GM21717 (cell line): ENCODE data around the gene PDE8A.

Experiments
- ATAC-seq: cut with Tn5 transposase; IDR thresholded peaks from one replicate; pipeline ENCODE4 v1.9.1; 2021; ENCODE audit warnings: mild to moderate bottlenecking, moderate library complexity; ENCODE audit not compliant: unreplicated experiment

Gene PDE8A

DNA sequence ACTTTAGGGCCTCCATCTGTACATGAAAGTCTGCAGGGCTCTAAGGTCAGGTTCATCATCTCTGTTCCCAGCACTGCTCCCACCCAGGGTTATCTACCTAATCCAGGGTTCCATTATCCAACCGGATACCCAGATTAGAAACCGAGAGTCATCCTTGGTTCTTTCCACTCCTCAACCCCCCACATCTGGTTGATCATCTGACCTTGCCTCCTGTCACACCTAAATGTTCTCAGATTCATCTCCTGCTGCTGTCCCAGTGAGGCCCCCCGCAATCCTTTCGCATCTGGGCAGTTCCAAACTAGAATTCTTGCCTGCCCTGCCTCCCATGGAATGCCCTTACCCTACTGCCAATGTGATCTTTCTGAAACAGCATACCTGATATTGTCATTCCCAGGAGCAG, 136.5 kb downstream of the PDE8A start:
- ATAC-seq: no peak

GRCh38 chr15:85118581-85118980, 136.9 kb downstream of the PDE8A start:
- ATAC-seq: no peak

DNA sequence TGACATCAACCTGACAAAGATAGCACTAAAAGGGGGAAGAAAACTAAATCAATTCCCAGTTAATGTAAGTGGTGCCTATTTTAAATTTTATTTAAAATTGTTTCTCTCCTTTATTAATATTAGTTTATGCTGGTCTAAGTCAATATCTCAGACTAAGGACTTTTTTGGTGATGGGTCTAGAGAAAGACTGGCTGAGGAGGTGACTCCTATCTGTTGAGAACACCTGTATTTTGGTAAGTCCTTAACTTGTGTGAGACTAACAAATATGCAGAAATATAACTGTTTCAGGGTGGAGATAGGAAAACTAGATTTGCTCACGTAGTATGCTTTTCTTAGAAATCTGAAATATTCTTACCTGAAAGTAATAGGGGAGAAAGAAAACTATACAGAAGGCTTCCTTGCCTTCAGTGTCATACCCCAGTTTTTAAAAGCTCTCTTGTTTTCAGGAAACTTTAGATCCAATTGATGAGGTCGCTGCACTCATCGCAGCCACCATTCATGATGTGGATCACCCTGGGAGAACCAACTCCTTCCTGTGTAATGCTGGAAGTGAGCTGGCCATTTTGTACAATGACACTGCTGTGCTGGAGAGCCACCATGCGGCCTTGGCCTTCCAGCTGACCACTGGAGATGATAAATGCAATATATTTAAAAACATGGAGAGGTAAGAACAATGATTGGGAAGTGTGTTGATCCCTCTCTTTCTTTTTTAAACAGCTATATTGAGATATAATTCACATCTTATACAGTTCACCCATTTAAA, 138.9 kb downstream of the PDE8A start:
- no peak for ATAC-seq

GRCh38 chr15:85124173-85124572, 142.5 kb downstream of the PDE8A start:
- no peak for ATAC-seq

- no peak for ATAC-seq
Observed at GRCh38 chr15:85125056-85125661, 143.5 kb downstream of the PDE8A start.

- no peak for ATAC-seq
Observed at GRCh38 chr15:85128621-85129020, 147.0 kb downstream of the PDE8A start.

GRCh38 chr15:85129881-85130280, 148.2 kb downstream of the PDE8A start:
- ATAC-seq: no peak

GRCh38 chr15:85131915-85132314, 150.3 kb downstream of the PDE8A start:
- ATAC-seq: no peak

- ATAC-seq: no peak
Observed at GRCh38 chr15:85133709-85134108, 152.1 kb downstream of the PDE8A start.

- no peak for ATAC-seq
Observed at GRCh38 chr15:85137489-85138168, 156.0 kb downstream of the PDE8A start.

DNA sequence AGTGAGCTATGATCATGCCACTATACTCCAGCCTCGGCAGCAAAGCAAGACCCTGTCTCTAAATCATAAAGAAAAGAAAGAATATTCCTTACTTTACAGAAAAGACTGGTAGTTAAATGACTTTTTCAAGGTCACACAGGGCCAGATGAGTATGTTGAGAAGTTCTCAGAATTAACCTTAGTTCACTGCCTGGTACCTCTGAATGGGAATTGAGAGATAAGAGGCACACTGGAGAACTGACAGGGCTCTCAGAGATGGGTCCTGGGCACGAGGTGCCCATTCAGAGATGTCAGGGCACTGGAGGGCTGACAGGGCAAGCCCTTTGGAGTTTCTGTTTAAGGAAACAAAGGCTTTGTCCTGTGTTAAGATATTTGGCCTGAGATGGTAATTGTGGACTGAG, 157.7 kb downstream of the PDE8A start:
- ATAC-seq: no peak

DNA sequence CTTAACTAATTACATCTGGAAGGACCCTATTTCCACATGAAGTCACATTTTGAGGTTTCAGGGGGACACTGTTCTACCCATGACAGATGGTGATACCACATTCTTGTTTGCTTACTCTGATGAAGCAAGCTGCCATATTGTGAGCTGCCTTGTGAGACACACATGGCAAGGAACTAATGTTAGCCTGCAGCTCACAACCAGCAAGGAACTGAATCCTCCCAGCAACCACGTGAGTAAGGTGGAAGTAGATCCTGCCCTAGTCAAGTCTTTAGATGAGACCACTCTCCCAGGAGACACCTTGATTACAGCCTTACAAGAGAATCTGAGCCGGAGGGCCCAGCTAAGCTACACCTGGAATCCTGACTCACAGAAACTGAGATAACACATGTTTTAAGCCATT, 160.1 kb downstream of the PDE8A start:
- ATAC-seq: no peak

DNA sequence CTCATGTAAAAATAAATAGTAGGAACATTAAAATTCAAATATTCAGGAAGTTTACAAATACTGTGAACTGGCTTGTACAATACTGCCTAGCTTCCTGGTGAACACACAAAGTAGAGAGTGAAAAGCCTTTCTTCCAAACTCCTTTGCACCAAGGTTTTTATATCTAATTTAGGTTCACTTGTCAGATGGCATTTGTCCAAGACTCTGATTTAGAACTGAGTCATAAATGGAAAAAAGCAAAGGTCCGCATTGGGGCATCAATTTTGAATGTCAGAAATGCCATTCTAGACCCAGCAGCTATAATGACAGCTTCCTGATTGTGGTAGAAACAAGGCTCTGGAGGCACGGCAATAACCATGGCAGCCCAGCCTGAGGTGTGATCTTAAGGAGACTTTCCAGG, 160.7 kb downstream of the PDE8A start:
- no peak for ATAC-seq

DNA sequence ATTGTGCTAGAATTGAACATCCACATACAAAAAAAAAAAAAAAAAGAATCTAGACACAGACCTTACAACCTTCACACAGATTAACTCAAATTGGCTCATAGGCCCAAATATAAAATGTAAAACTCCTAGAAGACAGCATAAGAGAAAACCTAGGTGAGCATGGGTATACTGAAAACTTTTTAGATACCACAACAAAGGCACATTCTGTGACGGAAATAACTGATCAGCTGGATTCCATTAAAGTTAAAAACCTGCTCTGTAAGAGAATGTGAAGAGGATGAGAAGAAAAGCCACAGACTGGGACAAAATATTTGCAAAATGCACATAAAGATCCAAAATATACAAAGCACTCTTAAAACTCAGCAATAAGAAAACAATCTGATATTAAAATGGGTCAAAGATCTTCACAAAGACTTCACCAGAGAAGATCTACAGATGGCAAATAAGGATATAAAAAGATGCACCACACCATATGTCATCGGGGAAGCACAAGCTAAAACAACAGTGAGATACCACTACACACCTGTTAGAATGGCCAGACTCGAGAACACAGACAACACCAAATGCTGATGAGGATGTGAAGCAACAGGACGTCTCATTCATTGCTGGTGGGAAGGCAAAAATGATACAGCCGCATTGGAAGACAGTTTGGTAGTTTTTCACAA, 167.9 kb downstream of the PDE8A start:
- no peak for ATAC-seq

DNA sequence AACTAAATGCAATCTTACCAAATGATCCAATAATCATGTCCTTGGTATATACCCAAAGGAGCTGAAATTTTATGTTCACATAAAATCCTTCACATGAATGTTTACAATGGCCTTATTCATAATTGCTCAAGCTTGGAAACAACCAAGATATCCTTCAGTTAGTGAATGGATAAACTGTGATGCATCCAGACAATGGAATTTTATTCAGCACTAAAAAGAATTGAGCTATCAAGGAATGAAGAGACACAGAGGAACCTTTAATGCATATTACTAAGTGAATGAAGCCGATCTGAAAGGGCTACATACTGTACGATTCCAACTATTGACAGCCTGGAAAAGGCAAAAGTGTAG, 168.4 kb downstream of the PDE8A start:
- ATAC-seq: no peak

- ATAC-seq: no peak
Observed at GRCh38 chr15:85151145-85151544, 169.5 kb downstream of the PDE8A start.

DNA sequence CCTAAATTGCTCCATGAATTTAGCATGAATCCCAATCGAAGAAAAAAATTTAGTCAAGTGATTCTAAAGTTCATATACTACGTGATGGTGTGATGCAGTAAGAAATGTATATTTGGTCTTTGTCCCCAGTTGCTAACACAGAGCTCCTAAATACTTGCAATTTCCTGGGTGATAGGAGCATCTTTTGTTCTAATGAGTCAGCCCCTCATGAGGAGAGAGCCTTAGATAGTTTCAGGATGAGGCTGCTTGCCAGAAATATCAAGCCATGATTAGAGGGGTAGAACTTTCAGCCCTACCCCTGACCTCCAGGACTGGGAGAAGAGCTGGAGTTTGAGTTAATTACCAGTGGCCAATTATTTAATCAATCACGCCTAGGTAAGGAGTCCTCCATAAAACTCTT, 170.2 kb downstream of the PDE8A start:
- no peak for ATAC-seq

- no peak for ATAC-seq
Observed at GRCh38 chr15:85154061-85154460, 172.4 kb downstream of the PDE8A start.

- ATAC-seq: no peak
Observed at GRCh38 chr15:85155360-85155759, 173.7 kb downstream of the PDE8A start.

DNA sequence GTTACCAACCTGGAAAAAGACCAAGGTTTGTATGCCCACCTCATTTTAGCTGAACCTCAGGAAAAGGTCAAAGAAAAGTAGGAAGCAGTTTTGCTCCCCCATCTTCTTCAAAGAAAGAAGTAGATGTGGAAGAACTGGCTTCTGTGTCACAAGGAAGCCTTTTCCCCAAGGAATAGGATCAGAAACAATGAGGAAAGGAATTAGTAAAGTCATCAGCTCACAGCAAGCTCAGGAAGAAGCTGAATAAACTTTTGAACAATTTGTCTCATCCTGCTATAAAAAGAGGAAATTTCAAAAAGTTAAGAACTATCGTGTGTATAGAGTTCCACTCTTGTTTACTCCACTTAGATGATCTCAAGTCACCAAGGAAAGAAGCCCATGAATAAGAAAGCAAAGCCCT, 174.2 kb downstream of the PDE8A start:
- ATAC-seq: no peak

DNA sequence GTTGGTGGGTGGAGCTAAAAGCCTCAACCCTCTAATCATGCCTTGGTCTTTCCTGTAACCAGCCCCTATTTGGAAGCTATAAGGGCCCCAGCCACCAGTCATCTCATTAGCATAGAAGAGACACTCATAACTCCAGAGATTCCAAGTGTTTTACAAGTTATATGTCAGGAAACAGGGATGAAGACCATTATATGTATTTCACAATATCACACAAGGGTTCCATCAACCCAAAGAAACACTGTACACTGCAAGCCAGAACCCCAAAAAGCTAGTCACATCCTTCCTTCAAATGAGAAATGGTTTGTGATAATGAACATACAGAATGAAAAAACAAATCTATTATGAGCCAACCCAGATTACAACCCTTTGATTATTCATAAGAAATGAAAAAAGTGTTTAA, 175.7 kb downstream of the PDE8A start:
- ATAC-seq: no peak

DNA sequence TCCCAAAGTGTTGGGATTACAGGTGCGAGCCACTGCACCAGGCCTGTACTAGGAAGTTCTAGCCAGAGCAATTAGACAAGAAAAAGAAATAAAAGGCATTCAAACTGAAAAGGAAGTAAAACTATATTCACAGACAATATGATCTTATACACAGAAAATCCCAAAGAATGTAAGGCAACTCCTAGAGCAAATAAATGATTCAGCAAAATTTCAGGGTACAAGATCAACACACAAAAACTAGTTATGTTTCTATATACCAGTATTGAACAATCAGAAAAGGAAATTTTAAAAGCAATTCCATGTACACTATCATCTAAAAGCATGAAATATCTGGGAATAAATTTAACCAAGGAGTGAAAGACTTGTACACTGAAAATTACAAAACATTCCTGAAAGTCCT, 180.6 kb downstream of the PDE8A start:
- ATAC-seq: no peak
